H1 (cell line): ENCODE results near the gene P3H2. TPM values are rescaled to one million over a fixed set of nuclear protein-coding genes. Genes with fewer than 3 reads are reported as not detected.

Source experiments
- CTCF ChIA-PET: fragments of 300-600 bp; sonication (Branson Sonifier 250); formaldehyde crosslinking; loops from one replicate; lab custom pipeline; 2021; ENCODE audit not compliant: partially characterized antibody; lab: Charles Lee
- POLR2A ChIA-PET: fragments of 300-600 bp; sonication (Branson Sonifier 250); formaldehyde crosslinking; loops from one replicate; lab custom pipeline; 2021; ENCODE audit warnings: inconsistent platforms; ENCODE audit not compliant: partially characterized antibody; lab: Charles Lee
- DNase-seq, 2 experiments: peaks; one replicate each; pipeline versions ENCODE4 v3.0.0 to v3.0.0-alpha.2; 2010 to 2022; ENCODE audit warnings: low spot score in 2 of 2, low read depth in 1 of 2, mixed read lengths in 1 of 2
- FAIRE-seq: peaks from 2 replicates; lab custom pipeline; 2011; peaks lifted over from hg19 to GRCh38; lab: Jason Lieb, UNC
- H2AFZ ChIP-seq: 2 replicates; pipeline ENCODE4 v1.8.1; 2012; ENCODE audit warnings: low read length, inconsistent platforms
- H2AK5ac ChIP-seq: 2 replicates; pipeline ENCODE4 v1.6.1; 2013; ENCODE audit warnings: low read depth, low read length
- H2BK120ac ChIP-seq: replicated peaks from 2 replicates; pipeline ENCODE3; 2013; ENCODE audit warnings: low read depth, low read length, inconsistent platforms
- H2BK12ac ChIP-seq: 2 replicates; pipeline ENCODE4 v1.6.1; 2013; ENCODE audit warnings: low read depth, low read length
- H2BK15ac ChIP-seq: 2 replicates; pipeline ENCODE4 v1.6.1; 2013; ENCODE audit warnings: low read length
- H2BK20ac ChIP-seq: 2 replicates; pipeline ENCODE4 v1.6.1; 2013; ENCODE audit warnings: low read length
- H2BK5ac ChIP-seq: 2 replicates; pipeline ENCODE4 v1.6.1; 2013; ENCODE audit warnings: low read depth, low read length
- H3K14ac ChIP-seq: 2 replicates; pipeline ENCODE4 v1.6.1; 2013; ENCODE audit warnings: inconsistent platforms; ENCODE audit not compliant: insufficient read length
- H3K18ac ChIP-seq: 2 replicates; pipeline ENCODE4 v1.6.1; 2013; ENCODE audit warnings: low read length; ENCODE audit errors: extremely low read depth
- H3K23ac ChIP-seq: 2 replicates; pipeline ENCODE4 v1.6.1; 2013; ENCODE audit warnings: inconsistent platforms; ENCODE audit not compliant: insufficient read length
- H3K23me2 ChIP-seq: 2 replicates; pipeline ENCODE4 v1.6.1; 2013; ENCODE audit warnings: low read depth, low read length
- H3K27ac ChIP-seq: 2 replicates; pipeline ENCODE4 v1.6.1; 2011; ENCODE audit warnings: low read depth, low read length, inconsistent platforms
- H3K27me3 ChIP-seq, 4 experiments: replicated peaks in 1 of 4; 1 replicate in 1 of 4; 2 replicates in 3 of 4; pipeline versions ENCODE4 v1.6.1 to v1.8.1; 2011 to 2013; ENCODE audit warnings: low read length in 3 of 4, mild to moderate bottlenecking in 3 of 4, inconsistent platforms in 2 of 4, mixed read lengths in 2 of 4, moderate library complexity in 1 of 4; ENCODE audit not compliant: control insufficient read depth in 3 of 4, insufficient read depth in 3 of 4; ENCODE audit errors: extremely low read depth in 1 of 4
- H3K36me3 ChIP-seq, 4 experiments: 2 replicates each; pipeline versions ENCODE4 v1.6.1 to v1.8.1; 2011 to 2013; ENCODE audit warnings: mild to moderate bottlenecking in 4 of 4, low read length in 3 of 4, moderate library complexity in 2 of 4, control low read depth in 1 of 4, inconsistent platforms in 1 of 4; ENCODE audit not compliant: insufficient read depth in 4 of 4, control insufficient read depth in 2 of 4
- H3K4ac ChIP-seq: replicated peaks from 2 replicates; pipeline ENCODE3; 2013; ENCODE audit warnings: low read length, low read depth, mixed read lengths, inconsistent platforms; ENCODE audit not compliant: insufficient read length
- H3K4me1 ChIP-seq, 4 experiments: replicated peaks in 1 of 4; 1 replicate in 1 of 4; 2 replicates in 3 of 4; pipeline versions ENCODE4 v1.6.1 to v1.8.1; 2011 to 2013; ENCODE audit warnings: low read length in 3 of 4, inconsistent platforms in 2 of 4, mixed read lengths in 1 of 4; ENCODE audit not compliant: insufficient read depth in 4 of 4, control insufficient read depth in 3 of 4
- H3K4me2 ChIP-seq, 2 experiments: 2 replicates each; pipeline versions ENCODE4 v1.6.1 to v1.8.1; 2011 to 2013; ENCODE audit warnings: low read depth in 2 of 2, low read length in 2 of 2, control low read depth in 1 of 2, inconsistent platforms in 1 of 2, mild to moderate bottlenecking in 1 of 2; ENCODE audit not compliant: insufficient read depth in 1 of 2
- H3K4me3 ChIP-seq, 4 experiments: fragments of 200-600, 300-600 bp in 1 of 4; sonication (generic), shearing (Covaris generic), sonication (Bioruptor Twin) in 1 of 4; 2 replicates each; pipeline versions ENCODE4 v1.5.1 to v1.8.1; 2011 to 2016; ENCODE audit warnings: low read length in 4 of 4, low read depth in 3 of 4, control low read depth in 2 of 4, inconsistent platforms in 2 of 4, mild to moderate bottlenecking in 2 of 4, mixed read lengths in 1 of 4, moderate library complexity in 1 of 4; ENCODE audit not compliant: insufficient read depth in 2 of 4; ENCODE audit errors: extremely low read depth in 1 of 4
- H3K56ac ChIP-seq: replicated peaks from 2 replicates; pipeline ENCODE3; 2013; ENCODE audit warnings: low read depth, mild to moderate bottlenecking, mixed read lengths, low read length, inconsistent platforms; ENCODE audit not compliant: insufficient read length
- H3K79me1 ChIP-seq: 2 replicates; pipeline ENCODE4 v1.6.1; 2013; ENCODE audit warnings: low read depth, low read length, control low read depth
- H3K79me2 ChIP-seq, 2 experiments: 2 replicates each; pipeline versions ENCODE4 v1.6.1 to v1.8.1; 2012 to 2013; ENCODE audit warnings: low read length in 2 of 2, mild to moderate bottlenecking in 2 of 2, inconsistent platforms in 1 of 2; ENCODE audit not compliant: insufficient read depth in 2 of 2, control insufficient read depth in 1 of 2
- H3K9ac ChIP-seq, 4 experiments: replicated peaks in 1 of 4; 1 replicate in 1 of 4; 2 replicates in 3 of 4; pipeline versions ENCODE4 v1.6.1 to v1.8.1; 2011 to 2013; ENCODE audit warnings: low read depth in 3 of 4, low read length in 3 of 4, control low read depth in 2 of 4, mild to moderate bottlenecking in 2 of 4, moderate library complexity in 2 of 4, inconsistent platforms in 1 of 4; ENCODE audit errors: extremely low read depth in 1 of 4
- H3K9me3 ChIP-seq, 2 experiments: 2 replicates each; pipeline versions ENCODE4 v1.6.1 to v1.8.1; 2012 to 2013; ENCODE audit warnings: mild to moderate bottlenecking in 2 of 2, moderate library complexity in 2 of 2, control low read depth in 1 of 2, inconsistent platforms in 1 of 2, low read depth in 1 of 2, low read length in 1 of 2, mixed read lengths in 1 of 2; ENCODE audit not compliant: insufficient read depth in 2 of 2
- H4K20me1 ChIP-seq, 2 experiments: replicated peaks in 1 of 2; 2 replicates each; pipeline versions ENCODE3 to v1.8.1; 2011 to 2013; ENCODE audit warnings: inconsistent platforms in 2 of 2, low read length in 2 of 2, mild to moderate bottlenecking in 1 of 2; ENCODE audit not compliant: insufficient read depth in 2 of 2, control insufficient read depth in 1 of 2
- H4K5ac ChIP-seq: 2 replicates; pipeline ENCODE4 v1.6.1; 2013; ENCODE audit warnings: low read length, low read depth, mixed read lengths, inconsistent platforms; ENCODE audit not compliant: insufficient read length
- H4K8ac ChIP-seq: 2 replicates; pipeline ENCODE4 v1.8.0; 2013; ENCODE audit warnings: mild to moderate bottlenecking, moderate library complexity, low read length, inconsistent platforms; ENCODE audit not compliant: insufficient read depth; ENCODE audit errors: extremely low read depth
- H4K91ac ChIP-seq: replicated peaks from 2 replicates; pipeline ENCODE3; 2013; ENCODE audit warnings: low read length, mixed read lengths, inconsistent platforms; ENCODE audit not compliant: insufficient read length
- BRCA1 ChIP-seq: IDR thresholded peaks from 2 replicates; pipeline ENCODE4 v1.6.1; 2012; ENCODE audit warnings: low read depth, low read length, improper control_type of control experiment
- FOSL1 ChIP-seq: IDR thresholded peaks from 2 replicates; pipeline ENCODE4 v1.6.1; 2011; ENCODE audit warnings: mild to moderate bottlenecking, low read depth, low read length, moderate library complexity; ENCODE audit not compliant: insufficient read depth
- JUND ChIP-seq: IDR thresholded peaks from 2 replicates; pipeline ENCODE4 v1.6.1; 2011; ENCODE audit warnings: mild to moderate bottlenecking, improper control_type of control experiment, low read length
- WGBS, 2 experiments: shearing (Covaris generic) in 1 of 2; methylation state at CpG; one replicate each; pipeline versions ENCODE4 v1.1.6 to v1.1.7; 2013 to 2015; ENCODE audit warnings: low lambda C conversion rate in 2 of 2, mixed read lengths in 2 of 2, inconsistent platforms in 1 of 2, low coverage in 1 of 2, missing lambda C conversion rate in 1 of 2; ENCODE audit not compliant: insufficient replicate concordance in 2 of 2, insufficient coverage in 1 of 2, insufficient read length in 1 of 2; ENCODE audit errors: extremely low coverage in 1 of 2, missing lambda C conversion rate in 1 of 2; 5-methylcytosine and 5-hydroxymethylcytosine counted together
- polyA plus RNA-seq, 7 experiments: library from polyadenylated mRNA; depleted of rRNA in 3 of 7; stranded (reverse) in 5 of 7; unstranded in 2 of 7; fragments of >200 nt in 5 of 7; fragments of 200-250 nt in 2 of 7; gene quantifications; 1 replicate in 5 of 7; 2 replicates in 1 of 7; 4 replicates in 1 of 7; pipeline versions ENCODE4 v1.2.1 to v1.2.3, GENCODE V29; 2011 to 2013; ENCODE audit warnings: missing spikeins in 2 of 7, mixed read lengths in 2 of 7
- total RNA-seq: library from RNA; stranded (reverse); fragmentation: NEBNext Ultra II Directional; extraction: Animal tissue kit (Norgen Biotek cat#: 25700); gene quantifications from 2 replicates; pipeline ENCODE4 v1.2.1, GENCODE V29; 2021

P3H2 gene
- total and polyA plus RNA-seq, 2 of the 8 experiments (the other 6 are each of a cell fraction or from before 2014, with no cell fraction given), result 40.5 to 60.4 TPM

GRCh38 chr3:189985948-189986347 is 134.7 kb downstream of the P3H2 start:
- H2BK12ac ChIP-seq, result no peak overlapping the region
- DNase-seq, result no peak
- no peak overlapping the region for H4K8ac ChIP-seq
- H3K27me3 ChIP-seq, result no peaks in the 10 kb centered on the region; a peak in 1 of 7 replicates
- H3K4me2 ChIP-seq, result no peak overlapping the region
- H3K14ac ChIP-seq, result no peak overlapping the region
- ChIA-PET CTCF (interaction anchor here (1.7 to 2.6 kb wide), 2 partner anchors 15 to 18 kb away, joined by 4 to 11 read pairs; no protein-coding TSS in a partner anchor), POLR2A (no interaction called here)
- no peaks in the 10 kb centered on the region for H3K79me2 ChIP-seq
- H3K56ac ChIP-seq, result no peak overlapping the region
- no peak overlapping the region for H4K5ac ChIP-seq
- no peak overlapping the region for H2AFZ ChIP-seq
- H2BK15ac ChIP-seq, result no peak overlapping the region
- H2BK20ac ChIP-seq, result no peak overlapping the region
- H4K20me1 ChIP-seq, result no peaks in the 10 kb centered on the region
- no peaks in the 10 kb centered on the region for H3K23me2 ChIP-seq
- peaks cover 3 to 17% (median 7%) of the 10 kb centered on the region in 4 experiments; a peak in 5 of 8 replicates for H3K36me3 ChIP-seq
- H2BK120ac ChIP-seq, result no peak overlapping the region
- H2AK5ac ChIP-seq, result no peak overlapping the region
- no peak overlapping the region for H3K27ac ChIP-seq
- no peak overlapping the region for H3K18ac ChIP-seq
- H3K4me1 ChIP-seq, result peaks cover 3 to 28% (median 12%) of the 10 kb centered on the region in 4 experiments; a peak in 6 of 7 replicates
- no peaks in the 10 kb centered on the region for H3K79me1 ChIP-seq
- H3K9ac ChIP-seq, result no peak overlapping the region
- H3K9me3 ChIP-seq, result no peaks in the 10 kb centered on the region
- WGBS, 2 experiments, result 97% methylated on average over 6 of the region's 6 CpGs; no CpG with 5 or more reads in 1 of the 2 experiments
- no peak overlapping the region for H3K4me3 ChIP-seq
- H3K4ac ChIP-seq, result no peak overlapping the region
- no peak overlapping the region for H2BK5ac ChIP-seq
- no peak overlapping the region for H4K91ac ChIP-seq
- FAIRE-seq, result no peak
- H3K23ac ChIP-seq, result no peak overlapping the region
- no peak for TF ChIP-seq JUND
- TF ChIP-seq BRCA1, result no peak
- no peak for TF ChIP-seq FOSL1
